H1 (cell line): ENCODE data around the gene ASIP.

Experiments
- E2F6 ChIP-seq: IDR thresholded peaks from 2 replicates; pipeline ENCODE4 v1.6.1; 2012; ENCODE audit warnings: inconsistent platforms
- EP300 ChIP-seq, 2 experiments: IDR thresholded peaks; 1 replicate in 1 of 2; 2 replicates in 1 of 2; pipeline ENCODE4 v1.6.1; 2011 to 2012; ENCODE audit warnings: low read depth in 2 of 2, low read length in 2 of 2, mild to moderate bottlenecking in 2 of 2, borderline replicate concordance in 1 of 2, inconsistent platforms in 1 of 2, moderate library complexity in 1 of 2
- YY1 ChIP-seq: IDR thresholded peaks from 2 replicates; pipeline ENCODE4 v1.6.1; 2011; ENCODE audit warnings: low read depth, mild to moderate bottlenecking, low read length
- TF ChIP-seq, protein P1 (sequence below), 3 experiments: IDR thresholded peaks; 1 replicate in 2 of 3; 2 replicates in 1 of 3; pipeline versions ENCODE4 v1.5.1 to v1.6.1; 2011; ENCODE audit warnings: low read length in 3 of 3, mild to moderate bottlenecking in 3 of 3, inconsistent platforms in 2 of 3, low read depth in 1 of 3, moderate library complexity in 1 of 3; ENCODE audit not compliant: insufficient read depth in 1 of 3; ENCODE audit errors: control extremely low read depth in 1 of 3

DNA sequence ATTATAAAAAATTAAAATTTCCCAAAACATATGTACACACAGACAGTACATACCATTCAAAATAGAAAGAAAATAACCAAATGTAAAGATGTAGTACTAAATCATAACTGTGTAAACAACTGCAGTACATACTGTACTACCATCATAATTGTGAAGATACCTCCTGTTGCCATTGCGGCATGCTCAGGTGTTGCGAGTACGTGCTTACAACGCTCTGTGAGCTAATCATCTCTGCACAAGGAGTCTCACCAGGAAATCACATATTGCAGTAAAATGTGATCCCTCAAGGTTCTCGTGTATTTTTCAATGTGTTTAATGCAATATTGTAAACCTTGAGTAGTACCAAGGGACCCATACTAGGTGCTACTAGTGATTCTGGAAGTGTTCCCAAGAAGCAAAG, 22.9 kb downstream of the ASIP start:
- TF ChIP-seq EP300 (IDR thresholded peaks at IDR 0.05; ENCODE audit: borderline replicate concordance in 1 of 2, low read depth in 2 of 2, low read length in 2 of 2) (no peak), E2F6 (no peak), YY1 (no peak)
- TF ChIP-seq, protein P1, sequence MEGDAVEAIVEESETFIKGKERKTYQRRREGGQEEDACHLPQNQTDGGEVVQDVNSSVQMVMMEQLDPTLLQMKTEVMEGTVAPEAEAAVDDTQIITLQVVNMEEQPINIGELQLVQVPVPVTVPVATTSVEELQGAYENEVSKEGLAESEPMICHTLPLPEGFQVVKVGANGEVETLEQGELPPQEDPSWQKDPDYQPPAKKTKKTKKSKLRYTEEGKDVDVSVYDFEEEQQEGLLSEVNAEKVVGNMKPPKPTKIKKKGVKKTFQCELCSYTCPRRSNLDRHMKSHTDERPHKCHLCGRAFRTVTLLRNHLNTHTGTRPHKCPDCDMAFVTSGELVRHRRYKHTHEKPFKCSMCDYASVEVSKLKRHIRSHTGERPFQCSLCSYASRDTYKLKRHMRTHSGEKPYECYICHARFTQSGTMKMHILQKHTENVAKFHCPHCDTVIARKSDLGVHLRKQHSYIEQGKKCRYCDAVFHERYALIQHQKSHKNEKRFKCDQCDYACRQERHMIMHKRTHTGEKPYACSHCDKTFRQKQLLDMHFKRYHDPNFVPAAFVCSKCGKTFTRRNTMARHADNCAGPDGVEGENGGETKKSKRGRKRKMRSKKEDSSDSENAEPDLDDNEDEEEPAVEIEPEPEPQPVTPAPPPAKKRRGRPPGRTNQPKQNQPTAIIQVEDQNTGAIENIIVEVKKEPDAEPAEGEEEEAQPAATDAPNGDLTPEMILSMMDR (IDR thresholded peaks at IDR 0.05; ENCODE audit: control extremely low read depth in 1 of 3, insufficient read depth in 1 of 3, low read depth in 1 of 3, low read length in 3 of 3), result no peak
